ENCODE measurements around the gene HMGB4. TPM values are rescaled to one million over a fixed set of nuclear protein-coding genes. Genes with fewer than 3 reads are reported as not detected.

The HMGB4 gene
- total RNA-seq, result not detected

- ATAC-seq (ENCODE audit: low FRiP score), result no peak
- DNase-seq (ENCODE audit: low spot score), result no peak
- no peak for TF ChIP-seq CTCF (IDR thresholded peaks at IDR 0.05)
Measured at GRCh38 chr1:33863779-33864178, at the start of gene HMGB4. HMGB4 (plus strand) TSS chr1:33864079; CDS start chr1:33864192, 113 bp downstream.

- ATAC-seq (ENCODE audit: low FRiP score) (no peak), DNase-seq (ENCODE audit: low spot score) (no peak)
- no peak for TF ChIP-seq CTCF (IDR thresholded peaks at IDR 0.05)
Measured at GRCh38 chr1:33814166-33814565, 49.7 kb upstream of the HMGB4 start.

GRCh38 chr1:33815061-33815460 is 48.8 kb upstream of the HMGB4 start:
- ATAC-seq (ENCODE audit: low FRiP score) (no peak), DNase-seq (ENCODE audit: low spot score) (no peak)
- TF ChIP-seq CTCF (IDR thresholded peaks at IDR 0.05), result no peak

GRCh38 chr1:33818071-33818470 is 45.8 kb upstream of the HMGB4 start:
- DNase-seq (ENCODE audit: low spot score) (no peak), ATAC-seq (ENCODE audit: low FRiP score) (no peak)
- TF ChIP-seq CTCF (IDR thresholded peaks at IDR 0.05), result no peak

GRCh38 chr1:33819290-33819912 is 44.5 kb upstream of the HMGB4 start:
- DNase-seq (ENCODE audit: low spot score) (no peak), ATAC-seq (ENCODE audit: low FRiP score) (no peak)
- no peak for TF ChIP-seq CTCF (IDR thresholded peaks at IDR 0.05)

GRCh38 chr1:33819913-33820311 is 44.0 kb upstream of the HMGB4 start:
- ATAC-seq (ENCODE audit: low FRiP score) (no peak), DNase-seq (ENCODE audit: low spot score) (no peak)
- no peak for TF ChIP-seq CTCF (IDR thresholded peaks at IDR 0.05)

GRCh38 chr1:33820804-33821203 is 43.1 kb upstream of the HMGB4 start:
- ATAC-seq (ENCODE audit: low FRiP score) (no peak), DNase-seq (ENCODE audit: low spot score) (no peak)
- TF ChIP-seq CTCF (IDR thresholded peaks at IDR 0.05), result no peak

Measured in omental fat pad (tissue), 4 donors.